HepG2 (cell line): ENCODE measurements around the gene NSFL1C. TPM values are rescaled to one million over a fixed set of nuclear protein-coding genes. Genes with fewer than 3 reads are reported as not detected.

Experiments
- FOXP1 ChIP-seq, 2 experiments: fragments of 450-650 bp in 1 of 2; IDR thresholded peaks; 2 replicates each; pipeline ENCODE4 v1.6.1; 2017 to 2018; ENCODE audit warnings: antibody characterized with exemption in 1 of 2
- KDM2A ChIP-seq: sonication (generic); formaldehyde crosslinking; IDR thresholded peaks from 2 replicates; pipeline ENCODE4 v1.4.0; 2020; ENCODE audit warnings: low read depth, missing genetic modification reagents, borderline replicate concordance
- NBN ChIP-seq: fragments of 450-650 bp; conservative IDR thresholded peaks from 2 replicates; pipeline ENCODE4 v1.6.1; 2017
- RXRA ChIP-seq: sonication (generic); formaldehyde crosslinking; IDR thresholded peaks from 2 replicates; pipeline ENCODE4 v1.5.1; 2020; ENCODE audit warnings: missing genetic modification reagents
- XRCC5 ChIP-seq: fragments of 200-400 bp; formaldehyde crosslinking; optimal IDR thresholded peaks from 2 replicates; pipeline ENCODE3; 2017; ENCODE audit warnings: mild to moderate bottlenecking, low read length
- ZBTB20 ChIP-seq: sonication (generic); formaldehyde crosslinking; IDR thresholded peaks from 2 replicates; pipeline ENCODE4 v1.8.1; 2023; ENCODE audit warnings: missing genetic modification reagents, low read depth, mild to moderate bottlenecking, borderline replicate concordance
- ZNF121 ChIP-seq: sonication (generic); formaldehyde crosslinking; IDR thresholded peaks from 2 replicates; pipeline ENCODE4 v1.5.0; 2020; ENCODE audit warnings: mild to moderate bottlenecking, missing genetic modification reagents
- ZNF501 ChIP-seq: sonication (generic); formaldehyde crosslinking; IDR thresholded peaks from 2 replicates; pipeline ENCODE4 v1.5.1; 2020; ENCODE audit warnings: mild to moderate bottlenecking, moderate library complexity, missing genetic modification reagents
- ZNF788 ChIP-seq: sonication (generic); formaldehyde crosslinking; IDR thresholded peaks from 2 replicates; pipeline ENCODE4 v1.5.0; 2020; ENCODE audit warnings: mild to moderate bottlenecking, missing genetic modification reagents, borderline replicate concordance
- polyA plus RNA-seq, 8 experiments: library from polyadenylated mRNA; depleted of rRNA in 3 of 8; stranded (reverse) in 7 of 8; unstranded in 1 of 8; fragments of >200 nt; fragmentation: Illumina TruSeq in 4 of 8; extraction: Trizol in 4 of 8; gene quantifications; 2 replicates each; pipeline versions ENCODE4 v1.2.1 to v1.2.3, GENCODE V29; 2011 to 2016; ENCODE audit warnings: low read depth in 4 of 8, missing spikeins in 1 of 8, mixed read lengths in 1 of 8; ENCODE audit not compliant: insufficient read depth in 1 of 8
- total RNA-seq, 5 experiments: library from RNA; depleted of rRNA; stranded (reverse); fragments of >200 nt; fragmentation: Illumina TruSeq; extraction: Trizol; gene quantifications; 2 replicates each; pipeline ENCODE4 v1.2.3, GENCODE V29; 2016; ENCODE audit warnings: low read depth in 1 of 5
- TF ChIP-seq, protein P1 (sequence below): sonication (generic); formaldehyde crosslinking; IDR thresholded peaks from 2 replicates; pipeline ENCODE4 v1.4.0; 2020; ENCODE audit warnings: low read depth, missing genetic modification reagents
- TF ChIP-seq, protein P2 (sequence below): sonication (generic); formaldehyde crosslinking; IDR thresholded peaks from 2 replicates; pipeline ENCODE4 v1.5.0; 2020; ENCODE audit warnings: mild to moderate bottlenecking, missing genetic modification reagents, moderate library complexity
- TF ChIP-seq, protein P3 (sequence below): sonication (generic); formaldehyde crosslinking; conservative IDR thresholded peaks from 2 replicates; pipeline ENCODE4 v1.8.0; 2022; ENCODE audit warnings: missing genetic modification reagents
- TF ChIP-seq, protein P4 (sequence below): sonication (generic); formaldehyde crosslinking; IDR thresholded peaks from 2 replicates; pipeline ENCODE4 v1.9.0; 2021; ENCODE audit warnings: missing genetic modification reagents, borderline replicate concordance
- TF ChIP-seq, protein P5 (sequence below): sonication (generic); formaldehyde crosslinking; IDR thresholded peaks from 2 replicates; pipeline ENCODE4 v1.5.0; 2020; ENCODE audit warnings: mild to moderate bottlenecking, missing genetic modification reagents, borderline replicate concordance
- TF ChIP-seq, protein P6 (sequence below): sonication (generic); formaldehyde crosslinking; IDR thresholded peaks from 2 replicates; pipeline ENCODE4 v1.4.0; 2020; ENCODE audit warnings: missing genetic modification reagents

The NSFL1C gene
- total and polyA plus RNA-seq, 2 of the 13 experiments (the other 11 are each of a cell fraction or from before 2014, with no cell fraction given) = 22.9 to 62.7 TPM

DNA sequence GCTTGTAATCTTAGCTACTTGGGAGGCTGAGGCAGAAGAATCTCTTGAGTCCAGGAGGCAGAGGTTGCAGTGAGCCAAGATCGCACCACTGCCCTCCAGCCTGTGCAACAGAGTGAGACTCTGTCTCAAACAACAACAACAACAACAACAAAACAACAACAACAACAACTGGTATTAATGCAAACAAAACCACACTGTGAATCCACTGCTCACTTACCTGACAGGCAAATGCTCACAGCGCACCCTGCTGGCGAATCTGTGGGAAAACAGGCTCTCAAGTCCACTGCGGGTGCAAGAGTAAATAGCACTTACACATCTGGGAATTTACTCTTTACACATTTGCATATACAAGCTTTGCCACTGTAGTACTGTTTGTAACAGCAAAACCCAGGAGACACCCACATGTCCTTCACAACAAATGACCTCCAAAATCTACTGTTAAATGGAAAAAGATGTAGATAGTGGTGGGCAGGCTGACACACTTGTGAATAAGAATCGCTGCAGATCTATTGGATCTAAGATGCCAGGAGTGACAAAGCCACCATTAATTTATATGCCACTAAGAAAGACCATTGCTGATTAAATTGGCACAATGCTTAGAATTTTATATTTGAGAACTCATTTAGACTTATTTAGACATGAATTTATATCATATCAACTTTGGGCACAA is 29.3 kb downstream of the NSFL1C start (continued):
- TF ChIP-seq ZNF501 (CRISPR knock-in tag) (no peak), XRCC5 (peak; percentile 78), NBN (no peak), RXRA (no peak), FOXP1 (IDR thresholded peaks at IDR 0.05) (peak; percentile 98), FOXP1 (CRISPR knock-in tag; IDR thresholded peaks at IDR 0.05) (peak; percentile 29), ZNF788 (CRISPR knock-in tag) (peak; percentile 29; the same call in 1 of the 2 replicates), ZNF121 (CRISPR knock-in tag) (no peak), KDM2A (CRISPR knock-in tag) (peak; percentile 47; the same call in 1 of the 2 replicates), ZBTB20 (no peak)
- TF ChIP-seq, protein P1, sequence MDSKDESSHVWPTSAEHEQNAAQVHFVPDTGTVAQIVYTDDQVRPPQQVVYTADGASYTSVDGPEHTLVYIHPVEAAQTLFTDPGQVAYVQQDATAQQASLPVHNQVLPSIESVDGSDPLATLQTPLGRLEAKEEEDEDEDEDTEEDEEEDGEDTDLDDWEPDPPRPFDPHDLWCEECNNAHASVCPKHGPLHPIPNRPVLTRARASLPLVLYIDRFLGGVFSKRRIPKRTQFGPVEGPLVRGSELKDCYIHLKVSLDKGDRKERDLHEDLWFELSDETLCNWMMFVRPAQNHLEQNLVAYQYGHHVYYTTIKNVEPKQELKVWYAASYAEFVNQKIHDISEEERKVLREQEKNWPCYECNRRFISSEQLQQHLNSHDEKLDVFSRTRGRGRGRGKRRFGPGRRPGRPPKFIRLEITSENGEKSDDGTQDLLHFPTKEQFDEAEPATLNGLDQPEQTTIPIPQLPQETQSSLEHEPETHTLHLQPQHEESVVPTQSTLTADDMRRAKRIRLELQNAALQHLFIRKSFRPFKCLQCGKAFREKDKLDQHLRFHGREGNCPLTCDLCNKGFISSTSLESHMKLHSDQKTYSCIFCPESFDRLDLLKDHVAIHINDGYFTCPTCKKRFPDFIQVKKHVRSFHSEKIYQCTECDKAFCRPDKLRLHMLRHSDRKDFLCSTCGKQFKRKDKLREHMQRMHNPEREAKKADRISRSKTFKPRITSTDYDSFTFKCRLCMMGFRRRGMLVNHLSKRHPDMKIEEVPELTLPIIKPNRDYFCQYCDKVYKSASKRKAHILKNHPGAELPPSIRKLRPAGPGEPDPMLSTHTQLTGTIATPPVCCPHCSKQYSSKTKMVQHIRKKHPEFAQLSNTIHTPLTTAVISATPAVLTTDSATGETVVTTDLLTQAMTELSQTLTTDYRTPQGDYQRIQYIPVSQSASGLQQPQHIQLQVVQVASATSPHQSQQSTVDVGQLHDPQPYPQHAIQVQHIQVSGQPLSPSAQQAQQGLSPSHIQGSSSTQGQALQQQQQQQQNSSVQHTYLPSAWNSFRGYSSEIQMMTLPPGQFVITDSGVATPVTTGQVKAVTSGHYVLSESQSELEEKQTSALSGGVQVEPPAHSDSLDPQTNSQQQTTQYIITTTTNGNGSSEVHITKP (CRISPR knock-in tag) = peak; percentile 39; the same call in 1 of the 2 replicates
- TF ChIP-seq, protein P2, sequence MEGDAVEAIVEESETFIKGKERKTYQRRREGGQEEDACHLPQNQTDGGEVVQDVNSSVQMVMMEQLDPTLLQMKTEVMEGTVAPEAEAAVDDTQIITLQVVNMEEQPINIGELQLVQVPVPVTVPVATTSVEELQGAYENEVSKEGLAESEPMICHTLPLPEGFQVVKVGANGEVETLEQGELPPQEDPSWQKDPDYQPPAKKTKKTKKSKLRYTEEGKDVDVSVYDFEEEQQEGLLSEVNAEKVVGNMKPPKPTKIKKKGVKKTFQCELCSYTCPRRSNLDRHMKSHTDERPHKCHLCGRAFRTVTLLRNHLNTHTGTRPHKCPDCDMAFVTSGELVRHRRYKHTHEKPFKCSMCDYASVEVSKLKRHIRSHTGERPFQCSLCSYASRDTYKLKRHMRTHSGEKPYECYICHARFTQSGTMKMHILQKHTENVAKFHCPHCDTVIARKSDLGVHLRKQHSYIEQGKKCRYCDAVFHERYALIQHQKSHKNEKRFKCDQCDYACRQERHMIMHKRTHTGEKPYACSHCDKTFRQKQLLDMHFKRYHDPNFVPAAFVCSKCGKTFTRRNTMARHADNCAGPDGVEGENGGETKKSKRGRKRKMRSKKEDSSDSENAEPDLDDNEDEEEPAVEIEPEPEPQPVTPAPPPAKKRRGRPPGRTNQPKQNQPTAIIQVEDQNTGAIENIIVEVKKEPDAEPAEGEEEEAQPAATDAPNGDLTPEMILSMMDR = peak; percentile 98
- TF ChIP-seq, protein P3, sequence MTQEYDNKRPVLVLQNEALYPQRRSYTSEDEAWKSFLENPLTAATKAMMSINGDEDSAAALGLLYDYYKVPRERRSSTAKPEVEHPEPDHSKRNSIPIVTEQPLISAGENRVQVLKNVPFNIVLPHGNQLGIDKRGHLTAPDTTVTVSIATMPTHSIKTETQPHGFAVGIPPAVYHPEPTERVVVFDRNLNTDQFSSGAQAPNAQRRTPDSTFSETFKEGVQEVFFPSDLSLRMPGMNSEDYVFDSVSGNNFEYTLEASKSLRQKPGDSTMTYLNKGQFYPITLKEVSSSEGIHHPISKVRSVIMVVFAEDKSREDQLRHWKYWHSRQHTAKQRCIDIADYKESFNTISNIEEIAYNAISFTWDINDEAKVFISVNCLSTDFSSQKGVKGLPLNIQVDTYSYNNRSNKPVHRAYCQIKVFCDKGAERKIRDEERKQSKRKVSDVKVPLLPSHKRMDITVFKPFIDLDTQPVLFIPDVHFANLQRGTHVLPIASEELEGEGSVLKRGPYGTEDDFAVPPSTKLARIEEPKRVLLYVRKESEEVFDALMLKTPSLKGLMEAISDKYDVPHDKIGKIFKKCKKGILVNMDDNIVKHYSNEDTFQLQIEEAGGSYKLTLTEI (CRISPR knock-in tag) = no peak
- TF ChIP-seq, protein P4, sequence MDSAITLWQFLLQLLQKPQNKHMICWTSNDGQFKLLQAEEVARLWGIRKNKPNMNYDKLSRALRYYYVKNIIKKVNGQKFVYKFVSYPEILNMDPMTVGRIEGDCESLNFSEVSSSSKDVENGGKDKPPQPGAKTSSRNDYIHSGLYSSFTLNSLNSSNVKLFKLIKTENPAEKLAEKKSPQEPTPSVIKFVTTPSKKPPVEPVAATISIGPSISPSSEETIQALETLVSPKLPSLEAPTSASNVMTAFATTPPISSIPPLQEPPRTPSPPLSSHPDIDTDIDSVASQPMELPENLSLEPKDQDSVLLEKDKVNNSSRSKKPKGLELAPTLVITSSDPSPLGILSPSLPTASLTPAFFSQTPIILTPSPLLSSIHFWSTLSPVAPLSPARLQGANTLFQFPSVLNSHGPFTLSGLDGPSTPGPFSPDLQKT (CRISPR knock-in tag) = no peak
- TF ChIP-seq, protein P5, sequence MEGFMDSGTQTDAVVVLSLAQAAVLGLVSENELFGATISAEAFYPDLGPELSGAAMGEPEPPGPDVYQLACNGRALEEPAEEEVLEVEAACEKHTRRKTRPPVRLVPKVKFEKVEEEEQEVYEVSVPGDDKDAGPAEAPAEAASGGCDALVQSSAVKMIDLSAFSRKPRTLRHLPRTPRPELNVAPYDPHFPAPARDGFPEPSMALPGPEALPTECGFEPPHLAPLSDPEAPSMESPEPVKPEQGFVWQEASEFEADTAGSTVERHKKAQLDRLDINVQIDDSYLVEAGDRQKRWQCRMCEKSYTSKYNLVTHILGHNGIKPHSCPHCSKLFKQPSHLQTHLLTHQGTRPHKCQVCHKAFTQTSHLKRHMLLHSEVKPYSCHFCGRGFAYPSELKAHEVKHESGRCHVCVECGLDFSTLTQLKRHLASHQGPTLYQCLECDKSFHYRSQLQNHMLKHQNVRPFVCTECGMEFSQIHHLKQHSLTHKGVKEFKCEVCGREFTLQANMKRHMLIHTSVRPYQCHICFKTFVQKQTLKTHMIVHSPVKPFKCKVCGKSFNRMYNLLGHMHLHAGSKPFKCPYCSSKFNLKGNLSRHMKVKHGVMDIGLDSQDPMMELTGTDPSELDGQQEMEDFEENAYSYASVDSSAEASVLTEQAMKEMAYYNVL (CRISPR knock-in tag) = no peak
- TF ChIP-seq, protein P6, sequence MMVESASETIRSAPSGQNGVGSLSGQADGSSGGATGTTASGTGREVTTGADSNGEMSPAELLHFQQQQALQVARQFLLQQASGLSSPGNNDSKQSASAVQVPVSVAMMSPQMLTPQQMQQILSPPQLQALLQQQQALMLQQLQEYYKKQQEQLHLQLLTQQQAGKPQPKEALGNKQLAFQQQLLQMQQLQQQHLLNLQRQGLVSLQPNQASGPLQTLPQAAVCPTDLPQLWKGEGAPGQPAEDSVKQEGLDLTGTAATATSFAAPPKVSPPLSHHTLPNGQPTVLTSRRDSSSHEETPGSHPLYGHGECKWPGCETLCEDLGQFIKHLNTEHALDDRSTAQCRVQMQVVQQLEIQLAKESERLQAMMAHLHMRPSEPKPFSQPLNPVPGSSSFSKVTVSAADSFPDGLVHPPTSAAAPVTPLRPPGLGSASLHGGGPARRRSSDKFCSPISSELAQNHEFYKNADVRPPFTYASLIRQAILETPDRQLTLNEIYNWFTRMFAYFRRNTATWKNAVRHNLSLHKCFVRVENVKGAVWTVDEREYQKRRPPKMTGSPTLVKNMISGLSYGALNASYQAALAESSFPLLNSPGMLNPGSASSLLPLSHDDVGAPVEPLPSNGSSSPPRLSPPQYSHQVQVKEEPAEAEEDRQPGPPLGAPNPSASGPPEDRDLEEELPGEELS (CRISPR knock-in tag) = peak; percentile 77
